NT2/D1 (cell line): ENCODE results near the gene RPS6KA6.

Source experiments
- DNase-seq: peaks from one replicate; pipeline ENCODE4 v3.0.0-alpha.2; 2011; ENCODE audit warnings: low read depth, low spot score
- H3K27me3 ChIP-seq: 2 replicates; pipeline ENCODE4 v1.6.0; 2011; ENCODE audit warnings: mild to moderate bottlenecking; ENCODE audit not compliant: insufficient read length, insufficient read depth
- H3K36me3 ChIP-seq: 2 replicates; pipeline ENCODE4 v1.6.1; 2011; ENCODE audit warnings: mild to moderate bottlenecking, low read length, mixed read lengths; ENCODE audit not compliant: insufficient read depth, insufficient read length
- H3K4me1 ChIP-seq: 2 replicates; pipeline ENCODE4 v1.5.1; 2011; ENCODE audit not compliant: insufficient read depth, insufficient read length
- H3K4me3 ChIP-seq: 2 replicates; pipeline ENCODE4 v1.5.1; 2011; ENCODE audit warnings: low read depth; ENCODE audit not compliant: insufficient read length
- H3K9ac ChIP-seq: 2 replicates; pipeline ENCODE4 v1.6.0; 2011; ENCODE audit warnings: low read depth; ENCODE audit not compliant: insufficient read length
- H3K9me3 ChIP-seq: 2 replicates; pipeline ENCODE4 v1.5.1; 2011; ENCODE audit warnings: mild to moderate bottlenecking, low read length; ENCODE audit not compliant: insufficient read depth
- SUZ12 ChIP-seq: IDR thresholded peaks from 2 replicates; pipeline ENCODE4 v1.6.1; 2011; ENCODE audit not compliant: insufficient read length, insufficient read depth; ENCODE audit errors: extremely low read depth
- YY1 ChIP-seq: IDR thresholded peaks from 2 replicates; pipeline ENCODE4 v1.6.1; 2011; ENCODE audit not compliant: insufficient read length, insufficient read depth
- ZNF274 ChIP-seq: IDR thresholded peaks from 2 replicates; pipeline ENCODE4 v1.6.1; 2011; ENCODE audit warnings: mild to moderate bottlenecking, low read depth, low read length

Gene RPS6KA6

DNA sequence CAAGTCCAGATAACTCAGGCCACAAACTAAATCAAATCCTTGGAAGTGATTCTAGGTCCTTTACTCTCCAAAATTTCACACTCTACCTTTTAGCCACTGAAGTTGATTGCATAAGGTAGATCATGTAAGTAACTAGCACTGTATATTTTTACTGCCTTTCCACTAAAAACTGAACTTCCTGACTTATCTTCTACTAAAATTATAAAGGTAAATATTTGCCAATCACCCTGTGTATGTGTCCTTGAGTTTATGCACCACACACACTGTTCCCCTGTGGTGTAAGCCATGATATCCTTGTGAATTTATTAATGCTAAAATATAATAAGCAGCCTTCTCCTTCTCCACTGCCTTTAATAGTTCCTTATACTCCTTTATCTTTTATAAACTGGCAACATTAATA, 25.6 kb downstream of the RPS6KA6 start:
- H3K9me3 ChIP-seq: no peaks in the 10 kb centered on the region
- H3K4me1 ChIP-seq: no peaks in the 10 kb centered on the region
- H3K27me3 ChIP-seq: no peaks in the 10 kb centered on the region
- TF ChIP-seq SUZ12: no peak
- TF ChIP-seq ZNF274: no peak
- TF ChIP-seq YY1: no peak
- no peaks in the 10 kb centered on the region for H3K36me3 ChIP-seq
- H3K9ac ChIP-seq: no peak overlapping the region
- no peak overlapping the region for H3K4me3 ChIP-seq
- DNase-seq: no peak

DNA sequence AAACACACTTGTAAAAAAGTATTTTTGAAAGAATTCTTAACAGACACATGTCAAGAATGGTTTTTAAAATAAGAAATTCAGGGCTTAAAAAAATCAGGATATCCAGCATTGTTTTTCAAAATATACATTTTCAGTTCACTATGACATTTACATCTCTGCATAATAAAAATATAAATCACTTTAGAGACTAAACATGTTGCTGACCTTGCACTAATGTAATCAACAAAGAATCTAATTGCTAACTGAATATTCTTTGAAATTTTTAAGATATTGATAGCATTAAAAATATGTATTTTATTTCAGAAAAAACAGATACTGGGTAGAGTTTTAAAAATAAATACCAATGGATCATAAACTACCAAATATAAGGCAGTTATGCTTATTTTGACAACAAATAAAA, 26.4 kb downstream of the RPS6KA6 start:
- no peaks in the 10 kb centered on the region for H3K27me3 ChIP-seq
- TF ChIP-seq YY1 (no peak), ZNF274 (no peak)
- H3K36me3 ChIP-seq: no peaks in the 10 kb centered on the region
- DNase-seq: no peak
- H3K9ac ChIP-seq: no peak overlapping the region
- no peak overlapping the region for H3K4me3 ChIP-seq
- no peaks in the 10 kb centered on the region for H3K4me1 ChIP-seq
- H3K9me3 ChIP-seq: no peaks in the 10 kb centered on the region

DNA sequence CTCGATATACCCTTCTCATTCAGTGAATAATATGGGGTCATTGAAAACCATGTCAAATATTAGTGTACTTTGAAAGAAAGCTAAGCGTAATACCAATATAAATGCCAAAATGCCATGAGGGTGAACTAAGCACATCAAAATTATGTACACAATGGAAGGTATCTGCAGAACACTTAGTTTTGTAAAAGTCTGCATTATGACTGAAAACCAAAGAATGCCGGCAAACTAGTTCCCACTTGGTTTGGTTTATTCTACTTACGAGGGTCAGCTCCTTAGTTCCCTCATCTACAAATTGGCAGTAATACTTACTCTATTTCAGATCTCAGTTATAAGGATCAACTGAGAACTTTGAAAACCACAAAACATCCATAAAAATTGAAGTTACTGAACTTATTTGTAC, 27.3 kb downstream of the RPS6KA6 start:
- H3K27me3 ChIP-seq: no peaks in the 10 kb centered on the region
- no peaks in the 10 kb centered on the region for H3K36me3 ChIP-seq
- TF ChIP-seq ZNF274 (no peak), YY1 (no peak), SUZ12 (no peak)
- H3K9me3 ChIP-seq: no peaks in the 10 kb centered on the region
- H3K9ac ChIP-seq: no peak overlapping the region
- H3K4me3 ChIP-seq: no peak overlapping the region
- H3K4me1 ChIP-seq: no peaks in the 10 kb centered on the region
- no peak for DNase-seq

DNA sequence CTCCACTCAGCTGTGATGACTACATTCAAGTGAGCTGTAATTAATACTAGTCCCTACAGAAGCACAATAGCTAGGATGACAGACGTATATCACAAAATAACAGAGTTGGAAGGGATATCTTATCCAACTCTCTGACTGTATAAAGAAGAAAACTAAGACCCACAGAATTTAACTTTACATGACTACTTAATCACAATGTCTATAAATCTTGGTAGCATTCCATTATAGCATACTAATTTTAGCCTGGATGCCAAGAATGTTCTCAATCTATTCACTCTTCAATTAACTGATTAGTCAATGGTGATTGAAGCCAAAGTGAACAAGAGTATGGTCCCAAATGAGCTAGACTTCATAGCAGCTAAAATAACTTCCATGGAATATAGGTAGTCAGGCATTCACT, 31.2 kb downstream of the RPS6KA6 start:
- Histone ChIP-seq H3K4me3 (no peak overlapping the region), H3K9me3 (no peaks in the 10 kb centered on the region), H3K27me3 (no peaks in the 10 kb centered on the region), H3K9ac (no peak overlapping the region), H3K4me1 (no peaks in the 10 kb centered on the region), H3K36me3 (no peaks in the 10 kb centered on the region)
- no peak for TF ChIP-seq SUZ12
- no peak for TF ChIP-seq ZNF274
- TF ChIP-seq YY1: no peak
- DNase-seq: no peak

DNA sequence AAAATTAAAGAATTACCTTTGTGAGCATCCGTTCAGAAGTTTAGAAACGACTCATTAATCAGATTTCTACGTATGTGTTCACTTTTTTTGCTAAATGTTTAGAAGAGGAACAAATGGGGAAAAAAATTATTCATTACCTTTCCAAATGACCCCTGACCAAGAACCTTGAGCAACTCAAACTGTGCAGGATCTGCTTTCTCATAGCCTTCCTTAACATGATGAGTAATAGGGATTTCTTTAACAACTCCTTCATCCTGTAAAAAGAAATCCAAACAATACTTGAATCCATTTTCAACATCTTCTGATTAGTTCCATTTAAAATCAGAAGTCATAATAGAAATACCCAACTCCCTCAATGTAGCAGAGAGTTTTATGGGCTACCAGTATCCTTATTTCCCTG, 32.1 kb downstream of the RPS6KA6 start:
- no peaks in the 10 kb centered on the region for H3K27me3 ChIP-seq
- no peaks in the 10 kb centered on the region for H3K4me1 ChIP-seq
- no peak overlapping the region for H3K9ac ChIP-seq
- no peak overlapping the region for H3K4me3 ChIP-seq
- H3K36me3 ChIP-seq: no peaks in the 10 kb centered on the region
- no peak for DNase-seq
- TF ChIP-seq ZNF274 (no peak), YY1 (no peak), SUZ12 (no peak)
- H3K9me3 ChIP-seq: no peaks in the 10 kb centered on the region

DNA sequence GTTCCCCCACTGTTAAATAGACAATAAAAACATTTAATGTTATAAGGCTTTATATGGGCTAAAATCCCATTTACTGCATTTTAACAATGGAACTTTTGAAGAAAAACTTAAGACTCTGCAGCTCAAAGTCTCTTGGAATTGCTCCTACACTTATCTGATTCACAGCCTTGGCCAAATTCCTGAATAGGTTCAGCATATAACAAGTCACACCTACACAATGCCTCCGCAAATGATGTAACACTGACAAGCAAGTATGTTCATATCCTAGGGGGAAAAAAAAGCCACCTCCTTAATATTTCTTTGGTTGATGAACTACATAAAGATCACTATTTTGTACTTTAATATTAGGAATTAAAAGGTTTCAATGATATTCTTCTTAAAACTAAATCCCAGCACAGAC, 34.5 kb downstream of the RPS6KA6 start:
- DNase-seq: no peak
- Histone ChIP-seq H3K9me3 (no peaks in the 10 kb centered on the region), H3K4me1 (no peaks in the 10 kb centered on the region), H3K27me3 (no peaks in the 10 kb centered on the region), H3K4me3 (no peak overlapping the region), H3K9ac (no peak overlapping the region), H3K36me3 (no peaks in the 10 kb centered on the region)
- no peak for TF ChIP-seq SUZ12
- TF ChIP-seq ZNF274: no peak
- TF ChIP-seq YY1: no peak

DNA sequence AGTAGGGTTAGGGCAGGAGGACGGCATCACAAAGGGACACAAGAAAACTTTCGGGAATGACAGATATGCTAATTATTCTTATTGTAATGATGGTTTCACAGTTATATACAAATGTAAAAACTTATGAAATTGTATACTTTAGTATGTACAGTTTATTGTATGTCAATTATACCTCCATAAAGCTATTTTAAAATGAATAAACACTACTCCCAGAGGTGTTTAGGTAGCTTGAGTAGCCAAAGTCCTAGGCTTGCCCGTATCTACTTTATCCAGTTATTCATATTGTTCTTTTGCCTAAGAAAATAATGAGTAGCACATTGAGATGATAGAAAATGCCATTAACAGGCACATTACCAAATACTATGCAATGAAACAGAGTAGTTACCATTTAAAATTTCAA, 43.0 kb downstream of the RPS6KA6 start:
- Histone ChIP-seq H3K36me3 (no peaks in the 10 kb centered on the region), H3K27me3 (no peaks in the 10 kb centered on the region), H3K9ac (no peak overlapping the region), H3K4me1 (no peaks in the 10 kb centered on the region), H3K4me3 (no peak overlapping the region), H3K9me3 (no peaks in the 10 kb centered on the region)
- DNase-seq: no peak
- TF ChIP-seq YY1: no peak
- TF ChIP-seq SUZ12: no peak
- no peak for TF ChIP-seq ZNF274

DNA sequence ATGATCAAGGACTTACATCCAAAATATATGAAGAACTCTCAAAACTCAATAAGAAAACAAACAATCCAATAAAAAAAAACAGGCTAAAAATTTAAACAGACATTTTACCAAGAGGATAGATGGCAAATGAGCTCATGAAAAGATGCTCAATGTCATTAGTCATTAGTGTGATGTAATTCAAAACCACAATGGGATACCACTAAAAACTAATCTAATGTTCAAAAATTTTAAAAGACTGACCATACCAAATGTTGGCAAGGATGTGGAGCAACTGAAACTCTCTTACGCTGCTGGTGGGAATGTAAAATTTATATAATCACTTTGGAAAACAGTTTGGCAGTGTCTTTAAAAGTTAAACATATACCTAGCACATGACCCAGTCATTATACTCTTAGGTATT, 43.7 kb downstream of the RPS6KA6 start:
- TF ChIP-seq ZNF274: no peak
- TF ChIP-seq SUZ12: no peak
- TF ChIP-seq YY1: no peak
- Histone ChIP-seq H3K27me3 (no peaks in the 10 kb centered on the region), H3K4me1 (no peaks in the 10 kb centered on the region), H3K4me3 (no peak overlapping the region), H3K36me3 (no peaks in the 10 kb centered on the region), H3K9ac (no peak overlapping the region), H3K9me3 (no peaks in the 10 kb centered on the region)
- no peak for DNase-seq
